ENCODE data around the gene MDP1. TPM values are rescaled to one million over a fixed set of nuclear protein-coding genes. Genes with fewer than 3 reads are reported as not detected.

The MDP1 gene
- total RNA-seq: 11.1 and 25.5 TPM in 2 replicates

GRCh38 chr14:24215495-24216344 lies at the start of gene MDP1:
Gene MDP1, minus strand, starts transcription at chr14:24216066. Its CDS starts 111 bp downstream, at chr14:24215955.

GRCh38 chr14:24262821-24263733 lies 47.2 kb upstream of the MDP1 start, which contains the start of gene TGM1:
Gene TGM1, minus strand, starts transcription at chr14:24263177. Its CDS starts 825 bp downstream, at chr14:24262352.

GRCh38 chr14:24232645-24233537 lies 17.0 kb upstream of the MDP1 start, which contains the start of gene GMPR2:
Gene GMPR2, plus strand, starts transcription at chr14:24232929. Its CDS starts 325 bp downstream, at chr14:24233254.

DNA sequence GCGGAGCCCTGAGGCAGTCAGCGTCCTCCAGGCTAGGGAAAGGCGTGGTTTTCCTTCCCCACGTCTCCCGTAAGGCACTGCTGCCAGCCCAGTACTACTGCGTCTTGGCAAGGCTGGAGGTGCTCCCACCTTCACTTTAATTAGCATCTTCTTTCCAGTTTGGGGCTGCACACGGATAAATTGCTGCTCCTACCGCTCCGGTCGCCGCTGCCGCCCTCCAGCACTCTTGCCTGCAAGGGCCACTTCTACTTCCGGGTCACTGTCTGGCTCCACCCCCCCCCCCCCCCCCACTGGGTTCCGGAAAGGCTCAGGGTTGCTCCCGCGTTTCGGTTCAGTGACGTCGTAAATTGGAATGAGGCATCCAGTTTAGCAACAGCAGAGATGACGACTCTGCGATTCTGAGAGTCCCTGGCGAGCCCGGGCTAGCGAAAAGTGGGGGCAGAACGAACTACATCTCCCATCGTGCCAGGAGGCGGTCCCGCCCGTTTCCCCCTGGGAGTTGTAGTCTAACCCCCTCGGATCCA lies 16.3 kb upstream of the MDP1 start, which contains the start of gene NEDD8:
Gene NEDD8, minus strand, starts transcription at position 247 of the 524 bp plus-strand sequence. Its CDS starts 100 bp downstream, at position 147.

DNA sequence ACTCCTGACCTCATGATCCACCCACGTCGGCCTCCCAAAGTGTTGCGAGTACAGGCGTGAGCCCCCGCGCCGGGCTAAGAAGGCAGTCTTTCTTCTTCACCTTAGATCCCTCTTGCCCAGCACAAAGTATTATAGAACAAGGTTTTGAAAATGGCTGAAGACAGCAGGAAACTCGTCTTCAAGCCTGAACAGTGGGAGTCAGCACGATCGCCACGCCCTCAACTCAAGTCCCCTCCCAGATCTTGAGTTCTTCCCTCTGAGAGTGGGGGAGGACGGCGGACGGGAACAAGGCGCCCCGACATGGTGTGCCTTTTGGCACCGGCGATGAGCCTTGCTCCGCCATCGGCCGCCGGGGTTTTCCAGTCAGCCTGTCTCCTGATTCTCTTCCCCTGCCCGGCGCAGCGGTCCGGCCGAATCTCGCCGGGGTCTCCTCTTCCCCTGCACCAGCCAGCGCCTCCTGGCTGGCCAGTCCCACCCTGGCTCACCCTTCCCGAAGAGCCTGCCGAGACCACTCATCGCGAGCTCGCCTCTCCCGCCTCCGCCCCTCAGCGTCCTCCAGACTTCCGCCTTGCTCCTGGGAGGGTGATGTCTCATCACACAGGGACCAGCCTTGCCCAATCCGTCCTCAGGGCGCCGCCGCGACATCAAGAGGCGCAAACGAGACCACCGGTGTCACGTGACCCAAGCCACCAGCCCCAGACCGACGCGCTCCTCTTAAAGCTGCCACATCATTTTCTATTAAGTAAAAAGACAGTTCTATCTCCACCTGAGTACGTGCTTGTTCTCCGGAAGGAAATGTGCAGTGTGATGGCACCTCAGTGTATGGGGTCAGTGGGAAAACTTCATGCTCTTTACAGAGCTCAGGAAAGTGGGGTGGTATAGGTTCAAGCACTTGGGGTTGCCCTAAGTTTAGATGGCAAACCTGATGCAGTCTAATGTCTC lies 2.7 kb downstream of the MDP1 start, which contains the start of gene CHMP4A:
Gene CHMP4A, minus strand, starts transcription at position 565 of the 942 bp plus-strand sequence. Its CDS starts 49 bp downstream, at position 516.

DNA sequence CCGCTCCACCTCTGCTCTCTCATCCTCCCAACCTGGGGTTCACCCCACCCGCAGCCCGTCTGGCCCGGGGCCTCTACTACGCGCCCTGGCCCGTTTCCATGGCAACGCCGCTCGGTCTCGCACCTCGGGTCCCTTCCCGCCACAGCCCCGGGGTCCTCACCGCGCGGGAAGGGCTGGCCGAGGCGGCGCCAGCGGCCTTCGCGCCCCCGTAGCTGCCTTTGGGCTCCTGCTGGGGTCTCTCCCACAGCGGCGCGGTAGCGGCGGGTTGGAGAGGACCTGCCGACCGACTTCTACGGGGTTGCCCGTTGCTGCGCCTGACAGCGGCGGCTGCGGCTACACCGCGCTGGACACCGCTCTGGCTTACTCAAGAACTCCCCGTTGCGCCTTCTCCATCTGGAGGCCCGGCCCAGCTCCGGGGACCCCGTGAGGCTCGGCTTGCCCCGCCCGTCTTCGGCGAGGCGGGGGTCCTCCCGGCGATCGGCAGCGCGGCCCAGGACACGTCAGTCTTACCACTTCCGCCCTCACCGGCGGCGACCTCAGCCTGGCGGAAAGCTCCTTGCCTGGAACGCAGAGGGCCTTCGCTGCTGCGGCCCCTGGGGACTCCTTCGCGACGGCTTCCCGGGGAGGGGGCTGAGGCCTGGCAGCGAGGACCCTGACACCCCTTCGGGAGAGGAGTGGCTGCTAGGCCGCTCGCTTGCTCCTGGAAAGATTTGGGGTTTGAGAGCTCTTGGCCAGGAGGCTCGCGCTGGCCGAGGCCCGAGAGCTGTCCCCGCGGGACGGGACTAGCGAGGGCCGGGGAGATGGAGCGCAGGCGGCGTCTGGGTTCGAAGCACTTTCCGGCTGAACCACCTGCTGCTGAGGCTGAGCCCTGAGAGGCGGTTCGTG lies 20.4 kb downstream of the MDP1 start, which contains the start of gene TM9SF1:
Gene TM9SF1, minus strand, starts transcription at position 256 of the 885 bp plus-strand sequence. CDS start 422 bp downstream, outside the sequence.

GRCh38 chr14:24188251-24189058 lies 27.4 kb downstream of the MDP1 start, which contains the start of gene IPO4:
Gene IPO4, minus strand, starts transcription at chr14:24188816. Its CDS starts 29 bp downstream, at chr14:24188787.

DNA sequence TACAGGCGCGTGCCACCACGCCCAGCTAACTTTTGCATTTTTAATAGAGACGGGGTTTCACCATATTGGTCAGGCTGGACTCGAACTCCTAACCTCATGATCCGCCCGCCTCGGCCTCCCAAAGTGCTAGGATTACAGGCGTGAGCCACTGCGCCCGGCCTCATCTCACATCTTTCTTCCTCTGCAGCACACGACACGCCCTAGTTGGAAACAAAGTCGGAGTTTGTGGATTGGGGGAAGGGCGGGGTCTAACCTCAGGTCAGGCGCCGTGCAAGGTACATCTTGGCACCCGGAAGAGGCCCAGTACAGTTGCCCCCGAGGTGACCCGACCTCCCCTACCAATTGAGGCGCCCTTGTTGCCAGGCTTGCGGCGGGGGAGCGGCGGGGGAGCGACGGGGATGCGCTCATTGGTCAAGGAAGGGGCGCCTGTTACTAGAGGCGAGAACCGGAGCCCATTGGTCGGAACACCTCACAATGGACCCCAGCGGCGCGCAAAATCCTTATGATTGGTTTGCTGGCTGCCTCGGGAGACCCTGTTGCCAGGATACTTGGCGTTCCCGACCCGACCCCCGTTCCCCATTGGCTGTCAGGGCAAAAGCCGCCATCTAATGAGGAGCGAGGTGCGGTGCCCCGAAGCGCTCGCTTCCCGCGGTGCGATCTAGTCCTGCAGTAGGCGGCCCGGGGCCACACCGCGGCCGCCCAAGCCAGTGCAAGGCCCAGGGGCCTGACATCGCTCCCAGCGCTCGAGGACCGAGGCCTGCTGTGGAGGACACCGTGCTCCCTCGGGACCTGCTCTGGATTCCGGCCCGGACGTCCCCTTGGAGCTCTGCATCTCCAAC lies 44.2 kb downstream of the MDP1 start, which contains the start of gene REC8:
Gene REC8, plus strand, starts transcription at position 659 of the 839 bp plus-strand sequence. CDS start 473 bp downstream, outside the sequence.

Other genes starting within 250 kb of the MDP1 start
- gene DHRS4L2, start 227.1 kb downstream of the MDP1 start, total RNA-seq: 18.5 and 25.0 TPM in 2 replicates
- gene CARMIL3, start 164.1 kb downstream of the MDP1 start, total RNA-seq: 0.15 and 0.33 TPM in 2 replicates
- gene CPNE6, start 144.5 kb downstream of the MDP1 start, total RNA-seq: not detected in 2 replicates
- gene PCK2, start 121.8 kb downstream of the MDP1 start, total RNA-seq: 25.0 and 35.4 TPM in 2 replicates
- gene DCAF11, start 101.3 kb downstream of the MDP1 start, total RNA-seq: 69.5 and 88.2 TPM in 2 replicates
- 0.83 and 0.87 TPM in 2 replicates for gene NRL, start 101.1 kb downstream of the MDP1 start, total RNA-seq
- 0.33 and 0.44 TPM in 2 replicates for gene FITM1, start 85.4 kb downstream of the MDP1 start, total RNA-seq
- gene PSME1, start 79.9 kb downstream of the MDP1 start, total RNA-seq: 132 and 143 TPM in 2 replicates
- gene EMC9, start 74.5 kb downstream of the MDP1 start, total RNA-seq: 11.1 and 25.2 TPM in 2 replicates
- gene PSME2, start 69.5 kb downstream of the MDP1 start, total RNA-seq: 87.2 and 117 TPM in 2 replicates
- gene RNF31, start 68.6 kb downstream of the MDP1 start, total RNA-seq: 35.5 and 57.9 TPM in 2 replicates
- 87.8 and 104 TPM in 2 replicates for gene IRF9, start 54.8 kb downstream of the MDP1 start, total RNA-seq
- 1.8 and 2.3 TPM in 2 replicates for gene REC8, start 44.0 kb downstream of the MDP1 start, total RNA-seq
- gene IPO4, start 27.2 kb downstream of the MDP1 start, total RNA-seq: 39.4 and 47.6 TPM in 2 replicates
- gene TM9SF1, start 20.6 kb downstream of the MDP1 start, total RNA-seq: 87.0 and 90.6 TPM in 2 replicates
- gene TSSK4, start 10.4 kb downstream of the MDP1 start, total RNA-seq: not detected in 2 replicates
- 27.6 and 44.5 TPM in 2 replicates for gene CHMP4A, start 2.6 kb downstream of the MDP1 start, total RNA-seq
- 143 and 203 TPM in 2 replicates for gene NEDD8, start 16.3 kb upstream of the MDP1 start, total RNA-seq
- gene GMPR2, start 16.9 kb upstream of the MDP1 start, total RNA-seq: 94.2 and 119 TPM in 2 replicates
- 68.9 and 83.2 TPM in 2 replicates for gene TINF2, start 26.6 kb upstream of the MDP1 start, total RNA-seq
- 0.83 and 1.5 TPM in 2 replicates for gene TGM1, start 47.1 kb upstream of the MDP1 start, total RNA-seq
- 23.3 and 31.6 TPM in 2 replicates for gene RABGGTA, start 55.5 kb upstream of the MDP1 start, total RNA-seq
- gene DHRS1, start 83.7 kb upstream of the MDP1 start, total RNA-seq: 19.8 and 22.1 TPM in 2 replicates
- 19.3 and 25.1 TPM in 2 replicates for gene NOP9, start 83.8 kb upstream of the MDP1 start, total RNA-seq
- 1.5 and 2.6 TPM in 2 replicates for gene CIDEB, start 91.9 kb upstream of the MDP1 start, total RNA-seq
- gene LTB4R2, start 94.1 kb upstream of the MDP1 start, total RNA-seq: 3.8 and 4.6 TPM in 2 replicates
- 0.87 and 4.1 TPM in 2 replicates for gene LTB4R, start 95.4 kb upstream of the MDP1 start, total RNA-seq
- 9.6 and 11.7 TPM in 2 replicates for gene ADCY4, start 119.0 kb upstream of the MDP1 start, total RNA-seq
- 2.9 and 6.8 TPM in 2 replicates for gene RIPK3, start 123.9 kb upstream of the MDP1 start, total RNA-seq
- gene NFATC4, start 152.1 kb upstream of the MDP1 start, total RNA-seq: 108 and 149 TPM in 2 replicates
- gene NYNRIN, start 182.9 kb upstream of the MDP1 start, total RNA-seq: 20.4 and 42.7 TPM in 2 replicates
- gene CBLN3, start 213.6 kb upstream of the MDP1 start, total RNA-seq: 4.1 and 11.4 TPM in 2 replicates
- gene KHNYN, start 213.9 kb upstream of the MDP1 start, total RNA-seq: 55.3 and 67.8 TPM in 2 replicates
- gene SDR39U1, start 226.7 kb upstream of the MDP1 start, total RNA-seq: 12.4 and 16.4 TPM in 2 replicates